GM19025 (cell line): ENCODE data around the gene PDIK1L.

Experiments
- ATAC-seq: cut with Tn5 transposase; IDR thresholded peaks from one replicate; pipeline ENCODE4 v1.9.1; 2021; ENCODE audit warnings: mild to moderate bottlenecking, low read depth, moderate library complexity; ENCODE audit not compliant: unreplicated experiment

The PDIK1L gene

DNA sequence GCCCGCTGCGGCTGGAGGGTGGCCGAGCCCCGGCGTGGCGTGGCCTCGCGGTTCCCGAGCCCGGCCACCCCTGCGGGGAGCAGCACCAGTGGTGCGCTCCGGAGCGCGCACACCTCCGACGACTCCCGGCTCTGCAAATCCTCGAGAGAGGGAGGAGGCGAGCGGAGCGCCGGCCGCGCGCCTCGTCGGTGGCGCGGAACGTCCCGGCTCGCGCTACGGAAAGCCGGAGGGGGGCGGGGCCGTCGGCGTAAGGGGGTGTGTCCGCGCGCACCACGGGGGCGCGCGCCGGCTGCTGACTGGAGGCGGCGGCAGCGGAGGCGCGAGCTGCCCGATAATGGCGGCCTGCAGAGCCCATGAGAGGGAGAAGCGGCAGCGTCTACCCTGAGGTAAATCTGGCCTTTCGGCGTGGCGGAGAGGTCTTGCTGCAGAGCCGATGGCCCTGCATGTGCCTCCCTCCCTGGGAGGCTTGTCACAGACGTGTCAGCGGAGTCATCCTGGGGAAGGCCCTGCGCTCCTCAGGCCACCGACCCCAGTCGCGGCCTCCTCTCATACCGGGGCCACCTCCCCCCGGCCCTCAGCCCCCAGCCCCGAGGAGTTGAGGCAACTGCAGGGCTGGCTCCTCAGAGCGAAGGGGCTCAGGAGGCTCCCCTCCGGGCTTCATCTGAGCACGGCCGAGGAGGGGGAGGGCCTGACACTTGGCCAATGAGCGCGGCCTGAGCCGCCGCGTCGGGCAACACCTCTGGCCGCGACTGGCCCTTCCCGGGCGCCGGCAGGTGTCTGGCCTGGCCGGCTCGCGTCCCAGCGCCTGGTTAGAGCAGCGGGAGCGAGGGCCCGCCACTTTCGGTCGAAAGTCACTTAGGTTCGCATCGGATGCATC lies at the start of gene PDIK1L:
Gene PDIK1L (plus strand): TSS at position 295 of the 877 bp plus-strand sequence. CDS start 2,485 bp downstream, outside the sequence.
- ATAC-seq = peak; percentile 75

GRCh38 chr1:26064553-26064952 lies 47.1 kb upstream of the PDIK1L start:
- ATAC-seq = no peak

- no peak for ATAC-seq
Observed at GRCh38 chr1:26066160-26066559, 45.5 kb upstream of the PDIK1L start.

DNA sequence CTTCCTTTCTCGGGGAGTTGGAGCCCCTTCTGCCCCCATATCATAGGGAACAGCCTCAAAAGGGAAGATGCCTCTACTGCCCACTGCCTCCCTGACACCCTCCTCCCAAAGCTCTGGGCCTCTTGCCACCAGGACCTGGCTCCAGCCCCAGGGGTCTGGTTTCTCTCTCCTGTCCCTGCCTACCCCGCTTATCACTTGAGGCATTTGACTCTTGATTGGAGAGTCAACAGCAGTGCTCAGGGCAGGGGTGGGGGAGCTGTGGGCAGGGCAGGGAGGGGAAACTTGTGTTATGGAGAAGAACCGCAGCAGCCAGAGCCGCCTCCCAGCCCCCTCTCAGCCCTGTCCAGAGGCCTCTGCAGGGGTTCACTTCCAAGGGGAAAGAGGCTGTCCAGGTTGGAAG lies 44.8 kb upstream of the PDIK1L start:
- ATAC-seq = no peak

DNA sequence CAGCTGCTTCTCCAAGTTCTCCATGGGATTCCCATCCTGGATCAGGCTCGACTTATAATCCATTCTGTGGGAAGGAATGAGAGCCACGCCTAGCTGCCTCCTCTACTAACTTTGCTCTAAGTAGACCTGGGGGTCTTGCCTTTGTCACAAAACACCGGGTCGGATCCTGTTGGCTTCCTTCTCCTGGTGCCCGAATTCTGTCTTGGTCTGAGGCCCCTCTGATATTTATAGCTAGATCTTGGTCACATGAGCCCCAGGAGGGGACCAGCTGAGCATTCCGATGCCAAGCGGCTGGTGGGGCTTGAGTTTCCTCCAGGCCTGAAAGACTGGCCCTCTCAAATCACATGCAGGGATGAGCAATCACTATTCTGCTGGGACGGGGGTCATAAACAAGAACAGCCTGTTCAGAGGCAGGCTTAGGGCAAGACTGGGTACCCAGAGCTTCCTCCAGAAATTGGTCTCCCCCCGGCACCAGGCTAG lies 44.2 kb upstream of the PDIK1L start, which contains the start of gene TRIM63:
Gene TRIM63 (minus strand): TSS at position 199 of the 480 bp plus-strand sequence. CDS start 136 bp downstream, at position 63.
- ATAC-seq = no peak

GRCh38 chr1:26069941-26070295 lies 41.7 kb upstream of the PDIK1L start:
- no peak for ATAC-seq

GRCh38 chr1:26070296-26070962 lies 41.2 kb upstream of the PDIK1L start:
- no peak for ATAC-seq

DNA sequence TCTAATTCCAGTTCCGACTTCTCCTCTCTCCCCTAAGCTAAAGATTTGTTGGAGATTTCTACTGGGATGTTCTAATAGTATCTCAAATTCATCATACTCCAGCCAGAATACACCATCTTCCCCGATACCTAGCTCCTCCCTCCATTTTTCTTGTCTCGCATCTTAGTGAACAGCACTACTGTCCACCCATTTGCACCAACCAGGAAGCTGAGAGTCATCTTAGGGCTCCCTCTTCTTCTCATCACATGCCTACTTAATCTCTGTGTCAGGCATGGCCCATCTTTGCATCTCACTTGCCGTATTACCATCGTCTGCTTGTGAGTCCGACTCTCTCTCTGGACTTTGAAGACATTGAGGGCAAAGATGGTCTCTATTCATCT lies 40.7 kb upstream of the PDIK1L start:
- ATAC-seq = no peak

DNA sequence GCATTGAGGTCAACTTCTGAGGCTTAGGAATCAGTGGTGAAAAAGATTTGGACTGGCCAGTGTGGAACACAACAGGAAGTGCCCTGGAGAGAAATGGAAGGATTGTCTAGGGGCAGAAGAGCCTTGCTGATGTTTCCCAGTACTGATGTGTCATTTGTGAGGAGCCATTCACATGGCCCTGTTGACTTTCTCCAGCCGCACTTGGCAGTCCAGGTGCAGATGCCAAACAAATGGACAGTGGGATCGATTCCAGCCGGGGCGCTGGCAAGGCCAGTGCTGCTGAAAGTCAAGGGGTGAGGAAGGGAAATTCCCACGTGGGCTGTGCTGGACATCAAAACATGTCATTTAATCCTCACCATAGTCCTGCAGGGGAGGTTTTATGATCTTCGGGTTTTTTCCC lies 39.3 kb upstream of the PDIK1L start:
- no peak for ATAC-seq

- ATAC-seq = no peak
Observed at GRCh38 chr1:26075421-26076144, 36.0 kb upstream of the PDIK1L start.

DNA sequence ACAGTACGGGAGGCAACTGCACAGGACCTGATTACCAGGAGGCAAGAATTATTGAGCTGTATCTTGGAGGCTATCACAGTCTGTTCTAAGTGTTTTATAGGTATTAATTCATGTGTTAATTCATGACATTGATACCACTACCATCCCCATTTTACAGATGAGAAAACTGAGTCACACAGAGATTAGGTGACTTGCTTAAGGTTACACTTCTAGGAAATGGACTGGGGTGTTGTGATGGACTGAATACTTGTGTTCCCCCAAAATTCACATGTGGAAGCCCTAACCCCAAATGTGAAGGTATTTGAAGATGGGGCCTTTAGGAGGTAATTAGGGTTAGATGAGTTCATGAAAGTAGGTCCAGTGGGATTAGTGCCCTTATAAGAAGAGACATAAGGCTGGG lies 34.1 kb upstream of the PDIK1L start:
- ATAC-seq = no peak

- no peak for ATAC-seq
Observed at GRCh38 chr1:26078286-26079177, 33.1 kb upstream of the PDIK1L start.

DNA sequence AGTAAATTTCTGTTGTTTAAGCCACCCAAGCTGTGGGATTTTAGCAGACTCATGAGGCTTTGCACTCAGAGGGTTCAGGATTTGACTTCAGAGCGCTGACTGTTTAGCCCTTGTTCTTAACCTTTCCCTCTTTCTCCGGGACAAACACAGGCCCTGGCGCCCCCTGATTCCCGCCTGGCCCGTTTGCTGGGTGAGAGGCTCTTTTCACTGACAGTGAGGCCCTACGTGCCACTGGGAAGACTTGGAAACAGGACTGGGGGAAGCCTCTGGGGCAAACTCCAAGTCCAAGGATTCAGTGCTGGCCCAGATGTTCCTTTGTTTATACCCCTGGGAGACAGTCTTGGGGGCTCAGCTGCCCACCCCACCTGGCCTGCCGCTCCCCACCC lies 32.5 kb upstream of the PDIK1L start:
- ATAC-seq = no peak

- no peak for ATAC-seq
Observed at GRCh38 chr1:26079960-26080814, 31.4 kb upstream of the PDIK1L start.

- ATAC-seq = no peak
Observed at GRCh38 chr1:26081267-26082019, 30.2 kb upstream of the PDIK1L start.

GRCh38 chr1:26082020-26082350 lies 29.6 kb upstream of the PDIK1L start:
- no peak for ATAC-seq

DNA sequence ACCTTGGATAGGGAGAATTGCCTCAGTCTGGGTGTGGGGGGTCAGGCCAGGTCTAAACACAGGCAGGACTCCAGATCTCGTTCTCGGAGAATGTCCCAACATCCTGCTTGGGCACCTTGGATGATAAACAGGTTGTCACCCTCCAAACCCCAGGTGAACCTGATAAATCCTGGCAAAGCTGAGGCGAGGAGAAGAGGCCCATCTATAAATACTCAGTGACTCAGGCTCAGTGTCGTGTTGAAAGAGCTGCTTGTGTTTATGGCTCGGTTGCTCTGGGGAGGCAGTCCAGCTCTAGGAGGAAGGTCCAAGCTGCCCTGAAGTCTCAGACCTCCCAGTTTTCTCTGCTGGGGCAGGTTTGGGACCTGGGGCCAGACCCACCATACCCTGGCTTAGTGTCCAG lies 28.4 kb upstream of the PDIK1L start:
- ATAC-seq = no peak

DNA sequence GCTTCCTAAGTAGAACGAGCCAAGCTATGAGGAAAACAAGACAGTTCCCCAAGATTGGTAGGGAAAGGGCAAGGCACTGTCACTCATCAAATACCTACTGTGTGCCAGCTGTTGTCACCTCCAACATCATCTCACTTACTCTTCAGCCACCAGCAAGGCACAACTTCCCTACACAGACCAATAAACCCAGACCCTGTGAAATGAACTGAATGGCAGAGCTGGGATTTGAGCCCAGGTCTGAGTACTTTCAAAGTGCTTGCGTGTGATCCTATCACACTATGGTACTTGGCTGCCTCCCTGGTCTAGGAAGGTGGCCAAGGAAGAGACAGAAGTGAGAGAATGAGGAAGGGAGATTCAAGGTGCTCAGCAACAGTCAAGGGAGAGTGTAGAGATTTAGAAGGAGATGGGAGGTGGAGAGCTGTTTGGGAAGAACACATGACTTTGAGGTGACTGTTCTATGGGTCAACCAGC lies 27.5 kb upstream of the PDIK1L start:
- no peak for ATAC-seq
